Right kidney (tissue), 1 donor: Measurements from ENCODE around the gene CIRBP.
"Not testable (repeated sequence)": the region's sequence is repeated elsewhere in the genome, so short reads cannot be mapped to it uniquely, and the experiment has no call there.

Experiments used
- DNase-seq: peaks from one replicate; pipeline ENCODE4 v3.0.0-alpha.2; 2016

The CIRBP gene

GRCh38 chr19:1290703-1291651 is 21.8 kb downstream of the CIRBP start:
- DNase-seq = no peak

- no peak for DNase-seq
Measured at GRCh38 chr19:1291761-1292418, 22.8 kb downstream of the CIRBP start.

- DNase-seq = no peak
Measured at GRCh38 chr19:1292419-1293151, 23.5 kb downstream of the CIRBP start.

GRCh38 chr19:1293782-1294604 is 24.9 kb downstream of the CIRBP start:
- DNase-seq = no peak

GRCh38 chr19:1294688-1295087 is 25.6 kb downstream of the CIRBP start:
- no peak for DNase-seq

- DNase-seq = no peak
Measured at GRCh38 chr19:1295169-1296012, 26.3 kb downstream of the CIRBP start.

GRCh38 chr19:1296078-1296477 is 26.9 kb downstream of the CIRBP start:
- no peak for DNase-seq

- DNase-seq = no peak
Measured at GRCh38 chr19:1296575-1297271, 27.6 kb downstream of the CIRBP start.

GRCh38 chr19:1298235-1298634 is 29.1 kb downstream of the CIRBP start:
- DNase-seq = no peak

GRCh38 chr19:1299801-1300200 is 30.7 kb downstream of the CIRBP start:
- no peak for DNase-seq

- DNase-seq = no peak
Measured at GRCh38 chr19:1300744-1301490, 31.8 kb downstream of the CIRBP start.

GRCh38 chr19:1302533-1303239 is 33.6 kb downstream of the CIRBP start:
- no peak for DNase-seq

- no peak for DNase-seq
Measured at GRCh38 chr19:1304197-1304924, 35.2 kb downstream of the CIRBP start.

GRCh38 chr19:1305354-1305753 is 36.2 kb downstream of the CIRBP start:
- DNase-seq = not testable (repeated sequence)

GRCh38 chr19:1307320-1307719 is 38.2 kb downstream of the CIRBP start:
- DNase-seq = no peak

GRCh38 chr19:1307755-1308303 is 38.7 kb downstream of the CIRBP start:
- no peak for DNase-seq

GRCh38 chr19:1308718-1309117 is 39.6 kb downstream of the CIRBP start:
- DNase-seq = no peak
